ENCODE results near the gene UBE2L3. TPM values are rescaled to one million over a fixed set of nuclear protein-coding genes. Genes with fewer than 3 reads are reported as not detected.

The UBE2L3 gene
- polyA plus RNA-seq, 1 donor (not counting 4 experiments of a cell fraction or from before 2014, with no cell fraction given), result 80.8 TPM

DNA sequence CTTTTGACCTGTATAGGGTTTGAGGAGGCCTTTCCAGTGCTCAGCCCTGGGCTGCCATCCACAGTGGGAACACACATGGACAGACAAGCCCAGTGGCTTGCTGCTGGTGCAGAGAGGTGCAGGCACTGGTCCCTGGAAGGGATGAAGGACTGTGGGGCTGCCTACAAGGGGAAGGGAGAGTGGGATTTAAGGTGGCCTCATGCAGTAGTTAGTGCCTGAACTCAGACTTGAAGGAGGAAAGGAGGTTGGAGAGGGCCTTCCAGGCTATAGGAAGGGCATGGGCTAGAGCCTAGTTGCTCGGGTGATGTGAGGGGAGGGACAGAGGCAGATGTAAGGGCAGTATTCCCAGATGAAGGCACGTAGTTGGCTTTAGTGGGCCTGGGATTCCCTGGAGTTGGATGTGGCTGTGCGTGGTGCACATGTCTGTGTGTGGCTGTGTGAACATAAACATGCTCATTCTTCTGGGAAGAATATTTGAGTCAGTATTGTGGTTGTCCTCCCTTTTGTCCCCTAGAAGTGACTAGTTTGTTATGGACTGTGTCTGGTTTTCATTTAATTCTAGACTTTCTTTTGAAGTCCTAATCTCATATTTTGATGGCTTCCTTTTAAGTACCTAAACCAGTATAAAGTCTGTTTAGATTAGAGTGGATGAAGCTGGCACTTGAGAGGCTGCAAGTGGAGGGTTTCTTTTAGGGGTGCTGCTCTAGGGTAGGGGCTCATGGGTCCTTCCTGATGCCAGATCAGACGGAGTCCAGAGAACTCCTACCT, 43.9 kb downstream of the UBE2L3 start:
- peaks cover 87% of the 10 kb centered on the region for H3K79me2 ChIP-seq (ENCODE audit: control insufficient read depth, insufficient read depth, low read length)
- H3K9ac ChIP-seq (ENCODE audit: control insufficient read depth, extremely low read depth, insufficient read depth, low read length), result no peak overlapping the region
- no peak for DNase-seq (ENCODE audit: low read depth, low spot score)
- dilution Hi-C loops (cut with MboI; ENCODE audit: extremely low pct_ligation_motif_present, low sequenced_read_pairs), result no loop called here
- H3K36me3 ChIP-seq (ENCODE audit: control insufficient read depth in 2 of 2, extremely low read depth in 1 of 2, insufficient read depth in 2 of 2, low read length in 2 of 2), result peaks cover 20 to 41% of the 10 kb centered on the region in 2 experiments
- TF ChIP-seq, protein P1, sequence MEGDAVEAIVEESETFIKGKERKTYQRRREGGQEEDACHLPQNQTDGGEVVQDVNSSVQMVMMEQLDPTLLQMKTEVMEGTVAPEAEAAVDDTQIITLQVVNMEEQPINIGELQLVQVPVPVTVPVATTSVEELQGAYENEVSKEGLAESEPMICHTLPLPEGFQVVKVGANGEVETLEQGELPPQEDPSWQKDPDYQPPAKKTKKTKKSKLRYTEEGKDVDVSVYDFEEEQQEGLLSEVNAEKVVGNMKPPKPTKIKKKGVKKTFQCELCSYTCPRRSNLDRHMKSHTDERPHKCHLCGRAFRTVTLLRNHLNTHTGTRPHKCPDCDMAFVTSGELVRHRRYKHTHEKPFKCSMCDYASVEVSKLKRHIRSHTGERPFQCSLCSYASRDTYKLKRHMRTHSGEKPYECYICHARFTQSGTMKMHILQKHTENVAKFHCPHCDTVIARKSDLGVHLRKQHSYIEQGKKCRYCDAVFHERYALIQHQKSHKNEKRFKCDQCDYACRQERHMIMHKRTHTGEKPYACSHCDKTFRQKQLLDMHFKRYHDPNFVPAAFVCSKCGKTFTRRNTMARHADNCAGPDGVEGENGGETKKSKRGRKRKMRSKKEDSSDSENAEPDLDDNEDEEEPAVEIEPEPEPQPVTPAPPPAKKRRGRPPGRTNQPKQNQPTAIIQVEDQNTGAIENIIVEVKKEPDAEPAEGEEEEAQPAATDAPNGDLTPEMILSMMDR (optimal IDR thresholded peaks at IDR 0.05 in 1 of 3, IDR thresholded peaks at IDR 0.05 in 1 of 3, conservative IDR thresholded peaks at IDR 0.05 in 1 of 3; ENCODE audit: extremely low read depth in 1 of 3, insufficient read depth in 2 of 3, low read length in 3 of 3), result no peak
- TF ChIP-seq EZH2 (IDR thresholded peaks at IDR 0.05; ENCODE audit: low read length), result no peak
- no peak overlapping the region for H3K27ac ChIP-seq (ENCODE audit: control insufficient read depth, insufficient read depth, low read length)
- H3K4me1 ChIP-seq (ENCODE audit: control insufficient read depth, extremely low read depth, insufficient read depth, low read length), result peaks cover 2% of the 10 kb centered on the region
- no peaks in the 10 kb centered on the region for H3K9me3 ChIP-seq (ENCODE audit: control insufficient read depth, low read depth, low read length)
- H3K9me1 ChIP-seq (ENCODE audit: control insufficient read depth, extremely low read depth, insufficient read depth, low read length), result no peaks in the 10 kb centered on the region
- FAIRE-seq, result no peak
- no peak overlapping the region for H3K4me3 ChIP-seq (ENCODE audit: control insufficient read depth in 2 of 3, extremely low read depth in 1 of 3, insufficient read depth in 2 of 3, low read depth in 1 of 3, low read length in 3 of 3)
- no peaks in the 10 kb centered on the region for H3K27me3 ChIP-seq (ENCODE audit: control insufficient read depth, extremely low read depth, insufficient read depth, low read length)
- H3K4me2 ChIP-seq (ENCODE audit: control insufficient read depth, extremely low read depth, insufficient read depth, low read depth, low read length), result no peak overlapping the region
- peaks cover 23% of the 10 kb centered on the region for H4K20me1 ChIP-seq (ENCODE audit: control insufficient read depth, extremely low read depth, insufficient read depth, low read length)
- H2AFZ ChIP-seq (ENCODE audit: control insufficient read depth, low read length), result no peak overlapping the region

GRCh38 chr22:21612858-21613257, 45.3 kb downstream of the UBE2L3 start:
- TF ChIP-seq, protein P1 (optimal IDR thresholded peaks at IDR 0.05 in 1 of 3, IDR thresholded peaks at IDR 0.05 in 1 of 3, conservative IDR thresholded peaks at IDR 0.05 in 1 of 3; ENCODE audit: extremely low read depth in 1 of 3, insufficient read depth in 2 of 3, low read length in 3 of 3), result no peak
- TF ChIP-seq EZH2 (IDR thresholded peaks at IDR 0.05; ENCODE audit: low read length), result no peak
- H3K9me1 ChIP-seq (ENCODE audit: control insufficient read depth, extremely low read depth, insufficient read depth, low read length), result no peaks in the 10 kb centered on the region

More at GRCh38 chr22:21612858-21613257, 45.3 kb downstream of the UBE2L3 start:
- Histone ChIP-seq H3K4me1 (ENCODE audit: control insufficient read depth, extremely low read depth, insufficient read depth, low read length) (peaks cover 2% of the 10 kb centered on the region), H3K36me3 (ENCODE audit: control insufficient read depth in 2 of 2, extremely low read depth in 1 of 2, insufficient read depth in 2 of 2, low read length in 2 of 2) (peaks cover 20 to 41% of the 10 kb centered on the region in 2 experiments), H3K9me3 (ENCODE audit: control insufficient read depth, low read depth, low read length) (no peaks in the 10 kb centered on the region), H2AFZ (ENCODE audit: control insufficient read depth, low read length) (no peak overlapping the region), H3K27me3 (ENCODE audit: control insufficient read depth, extremely low read depth, insufficient read depth, low read length) (no peaks in the 10 kb centered on the region), H3K4me2 (ENCODE audit: control insufficient read depth, extremely low read depth, insufficient read depth, low read depth, low read length) (no peak overlapping the region), H3K27ac (ENCODE audit: control insufficient read depth, insufficient read depth, low read length) (no peak overlapping the region), H3K4me3 (ENCODE audit: control insufficient read depth in 2 of 3, extremely low read depth in 1 of 3, insufficient read depth in 2 of 3, low read depth in 1 of 3, low read length in 3 of 3) (no peak overlapping the region), H3K9ac (ENCODE audit: control insufficient read depth, extremely low read depth, insufficient read depth, low read length) (no peak overlapping the region), H3K79me2 (ENCODE audit: control insufficient read depth, insufficient read depth, low read length) (peaks cover 83% of the 10 kb centered on the region), H4K20me1 (ENCODE audit: control insufficient read depth, extremely low read depth, insufficient read depth, low read length) (peaks cover 14% of the 10 kb centered on the region)
- dilution Hi-C loops (cut with MboI; ENCODE audit: extremely low pct_ligation_motif_present, low sequenced_read_pairs), result no loop called here
- DNase-seq (ENCODE audit: low read depth, low spot score) (no peak), FAIRE-seq (peak; percentile 48)
